SU-DHL-6 (cell line): ENCODE data around the gene BRSK1.

Experiments used
- H2AFZ ChIP-seq: fragments of 200-600 bp; sonication (generic); 2 replicates; pipeline ENCODE4 v1.6.1; 2014; ENCODE audit warnings: low read depth, mild to moderate bottlenecking, moderate library complexity, mixed read lengths, antibody characterized with exemption, low read length; ENCODE audit not compliant: severe bottlenecking
- H3F3A ChIP-seq: fragments of 200-600 bp; shearing (Covaris generic); 2 replicates; pipeline ENCODE4 v1.6.0; 2016; ENCODE audit warnings: antibody characterized with exemption, mild to moderate bottlenecking; ENCODE audit not compliant: insufficient read depth
- H3K27ac ChIP-seq: fragments of 200-600 bp; sonication (generic); 2 replicates; pipeline ENCODE4 v1.5.1; 2016; ENCODE audit warnings: low read depth, mild to moderate bottlenecking, low read length, moderate library complexity, mixed read lengths
- H3K27me3 ChIP-seq: fragments of 200-600 bp; sonication (generic), shearing (Covaris generic); 2 replicates; pipeline ENCODE4 v1.6.0; 2014; ENCODE audit warnings: mild to moderate bottlenecking, low read length
- H3K36me3 ChIP-seq: fragments of 200-600 bp; sonication (generic); 2 replicates; pipeline ENCODE4 v1.6.1; 2014; ENCODE audit warnings: mild to moderate bottlenecking, low read length, mixed read lengths
- H3K4me2 ChIP-seq: fragments of 300-600, 200-600 bp; shearing (Covaris generic), sonication (generic); 2 replicates; pipeline ENCODE4 v1.6.0; 2014; ENCODE audit warnings: low read length, low read depth, mild to moderate bottlenecking; ENCODE audit not compliant: poor library complexity, severe bottlenecking
- H3K4me3 ChIP-seq: fragments of 200-600 bp; sonication (generic); 2 replicates; pipeline ENCODE4 v1.5.1; 2014; ENCODE audit warnings: antibody characterized with exemption, low read length, mild to moderate bottlenecking, mixed read lengths; ENCODE audit not compliant: insufficient read depth, poor library complexity, severe bottlenecking
- H3K79me2 ChIP-seq: fragments of 200-600 bp; sonication (generic); 2 replicates; pipeline ENCODE4 v1.6.1; 2014; ENCODE audit warnings: mild to moderate bottlenecking, low read length, moderate library complexity; ENCODE audit not compliant: insufficient read depth
- H3K9ac ChIP-seq: fragments of 200-600 bp; sonication (generic); 2 replicates; pipeline ENCODE4 v1.7.0; 2014; ENCODE audit warnings: mild to moderate bottlenecking, low read length
- H3K9me2 ChIP-seq: fragments of 200-600 bp; sonication (generic); replicated peaks from 2 replicates; pipeline ENCODE4 v1.6.1; 2014; ENCODE audit warnings: low read length; ENCODE audit not compliant: insufficient read depth
- H3K9me3 ChIP-seq: fragments of 200-600 bp; sonication (generic); 2 replicates; pipeline ENCODE4 v1.6.1; 2014; ENCODE audit warnings: low read length, mixed read lengths; ENCODE audit not compliant: insufficient read depth
- H4K20me1 ChIP-seq: fragments of 200-600 bp; sonication (generic); 2 replicates; pipeline ENCODE4 v1.6.1; 2014; ENCODE audit warnings: low read depth, mild to moderate bottlenecking, antibody characterized with exemption, low read length, moderate library complexity, mixed read lengths
- EZH2phosphoT487 ChIP-seq: fragments of 200-600 bp; sonication (generic), shearing (Covaris generic); conservative IDR thresholded peaks from 2 replicates; pipeline ENCODE4 v1.6.1; 2018; ENCODE audit warnings: mild to moderate bottlenecking, antibody characterized with exemption, low read length, moderate library complexity, mixed read lengths
- TF ChIP-seq, protein P1 (sequence below): fragments of 200-600 bp; sonication (generic); IDR thresholded peaks from one replicate; pipeline ENCODE4 v1.5.1; 2017; ENCODE audit warnings: antibody characterized with exemption, mild to moderate bottlenecking, low read length, moderate library complexity; ENCODE audit not compliant: insufficient read depth, poor library complexity, severe bottlenecking

Gene BRSK1

DNA sequence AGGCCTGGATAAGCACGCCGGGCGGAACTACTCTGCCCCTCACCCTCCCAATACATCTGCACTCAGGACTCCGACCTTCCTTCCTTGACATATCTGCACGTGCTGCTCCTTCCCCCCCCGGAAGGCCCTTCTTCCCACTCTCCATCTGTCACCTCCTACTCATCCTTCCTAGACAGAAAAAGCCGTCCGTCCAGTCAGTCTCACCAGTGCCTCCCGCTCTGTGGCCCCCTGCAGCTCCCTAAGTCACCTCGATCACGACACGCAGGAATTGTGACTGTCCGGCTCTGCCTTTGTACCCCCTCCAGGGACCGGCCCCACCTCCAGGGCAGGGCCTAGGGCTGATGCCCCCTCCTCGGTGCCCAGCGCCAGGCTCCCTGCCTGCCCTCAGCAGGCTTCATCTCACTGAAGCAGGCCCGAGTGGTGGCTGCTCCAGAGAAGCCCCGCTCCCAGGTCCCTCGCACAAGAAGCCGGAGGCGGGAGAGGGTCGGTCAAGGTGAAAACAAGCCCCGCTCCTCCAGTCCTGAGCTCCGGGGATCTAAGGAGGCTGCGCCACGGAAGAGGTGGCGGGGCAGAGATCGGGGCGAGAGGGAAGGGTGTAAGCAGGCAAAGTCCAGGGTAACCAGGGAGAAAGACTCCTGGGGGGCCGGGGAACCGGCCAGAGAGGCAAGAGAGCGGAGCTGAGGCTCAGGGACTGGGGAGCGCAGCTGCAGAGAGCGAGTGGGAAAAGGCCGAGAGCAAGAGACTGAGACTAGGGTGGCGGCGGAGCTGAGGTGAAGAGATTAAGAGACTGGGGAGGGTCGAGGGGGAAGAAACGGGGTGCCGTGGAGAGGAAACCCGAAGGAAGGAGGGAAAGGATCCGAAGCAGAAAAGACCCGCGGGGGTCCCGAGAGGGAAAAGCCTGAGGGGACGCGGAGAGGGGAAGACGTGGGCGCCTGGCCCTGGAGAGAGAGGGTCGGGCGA, 26.1 kb upstream of the BRSK1 start:
- TF ChIP-seq EZH2phosphoT487, result no peak
- TF ChIP-seq, protein P1, sequence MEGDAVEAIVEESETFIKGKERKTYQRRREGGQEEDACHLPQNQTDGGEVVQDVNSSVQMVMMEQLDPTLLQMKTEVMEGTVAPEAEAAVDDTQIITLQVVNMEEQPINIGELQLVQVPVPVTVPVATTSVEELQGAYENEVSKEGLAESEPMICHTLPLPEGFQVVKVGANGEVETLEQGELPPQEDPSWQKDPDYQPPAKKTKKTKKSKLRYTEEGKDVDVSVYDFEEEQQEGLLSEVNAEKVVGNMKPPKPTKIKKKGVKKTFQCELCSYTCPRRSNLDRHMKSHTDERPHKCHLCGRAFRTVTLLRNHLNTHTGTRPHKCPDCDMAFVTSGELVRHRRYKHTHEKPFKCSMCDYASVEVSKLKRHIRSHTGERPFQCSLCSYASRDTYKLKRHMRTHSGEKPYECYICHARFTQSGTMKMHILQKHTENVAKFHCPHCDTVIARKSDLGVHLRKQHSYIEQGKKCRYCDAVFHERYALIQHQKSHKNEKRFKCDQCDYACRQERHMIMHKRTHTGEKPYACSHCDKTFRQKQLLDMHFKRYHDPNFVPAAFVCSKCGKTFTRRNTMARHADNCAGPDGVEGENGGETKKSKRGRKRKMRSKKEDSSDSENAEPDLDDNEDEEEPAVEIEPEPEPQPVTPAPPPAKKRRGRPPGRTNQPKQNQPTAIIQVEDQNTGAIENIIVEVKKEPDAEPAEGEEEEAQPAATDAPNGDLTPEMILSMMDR, result no peak
- Histone ChIP-seq H3K9me2 (no peaks in the 10 kb centered on the region), H3K9ac (peak overlapping the region; percentile 94), H3K4me3 (peak overlapping the region; percentile 73), H4K20me1 (no peaks in the 10 kb centered on the region), H3K9me3 (no peaks in the 10 kb centered on the region), H3K4me2 (peak overlapping the region; percentile 98), H3K27ac (peak overlapping the region; percentile 99), H3K36me3 (no peaks in the 10 kb centered on the region), H3K27me3 (no peaks in the 10 kb centered on the region), H3F3A (peaks cover 50% of the 10 kb centered on the region), H3K79me2 (peaks cover 59% of the 10 kb centered on the region), H2AFZ (no peak overlapping the region)

- no peaks in the 10 kb centered on the region for H3K27me3 ChIP-seq
- peak overlapping the region; percentile 73 for H3K4me3 ChIP-seq
- no peak overlapping the region for H2AFZ ChIP-seq
- H3K27ac ChIP-seq, result peak overlapping the region; percentile 99
- H3K9me3 ChIP-seq, result no peaks in the 10 kb centered on the region
- peak overlapping the region; percentile 94 for H3K9ac ChIP-seq
- H3K79me2 ChIP-seq, result peaks cover 52% of the 10 kb centered on the region
- TF ChIP-seq, protein P1, result no peak
- no peak for TF ChIP-seq EZH2phosphoT487
- no peaks in the 10 kb centered on the region for H3K36me3 ChIP-seq
- no peaks in the 10 kb centered on the region for H3K9me2 ChIP-seq
- H3F3A ChIP-seq, result peaks cover 50% of the 10 kb centered on the region
- peak overlapping the region; percentile 98 for H3K4me2 ChIP-seq
- H4K20me1 ChIP-seq, result no peaks in the 10 kb centered on the region
Observed at GRCh38 chr19:55258476-55258827, 25.3 kb upstream of the BRSK1 start.

DNA sequence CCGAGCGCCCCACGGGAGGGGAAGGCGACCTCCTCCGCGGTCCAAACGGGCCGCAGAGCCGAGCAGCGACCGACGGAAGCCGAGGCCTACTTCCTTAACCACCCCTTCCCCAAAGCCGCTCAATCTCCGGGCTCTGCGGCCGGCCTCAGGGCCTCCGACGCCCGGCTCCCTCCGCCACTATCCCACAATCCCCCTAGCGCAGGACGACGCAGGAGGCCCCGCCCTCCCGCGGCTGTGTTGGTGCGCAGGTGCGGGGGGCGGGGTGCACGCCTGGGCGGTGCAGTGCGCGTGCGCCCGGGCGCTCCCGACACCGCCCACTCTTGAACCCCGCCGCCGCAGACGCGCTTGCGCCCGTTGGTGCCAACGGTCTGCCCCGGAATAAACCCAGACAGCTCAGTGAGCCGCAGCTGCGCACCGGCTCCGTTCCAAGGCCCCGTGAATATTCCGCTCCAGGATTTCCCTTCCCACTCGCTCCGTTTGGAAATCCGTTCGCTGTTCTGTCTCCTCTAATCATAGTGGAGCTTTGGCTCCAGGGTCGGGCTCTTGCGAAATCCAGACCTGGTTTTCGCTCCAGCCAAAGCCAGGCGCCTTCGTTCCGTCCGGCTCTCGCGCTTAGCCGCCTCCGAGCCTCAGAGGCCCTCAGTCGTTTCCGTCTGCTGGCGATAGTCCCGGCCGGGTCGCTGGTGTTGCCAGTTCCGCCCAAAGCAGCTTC, 24.8 kb upstream of the BRSK1 start, which contains the start of gene PPP6R1:
Gene PPP6R1, minus strand, starts transcription at position 190 of the 712 bp plus-strand sequence. CDS start 11,914 bp downstream, outside the sequence.
- TF ChIP-seq, protein P1, result no peak
- no peak for TF ChIP-seq EZH2phosphoT487
- Histone ChIP-seq H3F3A (peaks cover 47% of the 10 kb centered on the region), H3K36me3 (no peaks in the 10 kb centered on the region), H4K20me1 (no peaks in the 10 kb centered on the region), H3K9me3 (no peaks in the 10 kb centered on the region), H3K27ac (peak within 1 kb of the TSS; percentile 99), H3K9ac (peak within 1 kb of the TSS; percentile 94), H2AFZ (peak within 1 kb of the TSS; percentile 30), H3K9me2 (no peaks in the 10 kb centered on the region), H3K27me3 (no peaks in the 10 kb centered on the region), H3K79me2 (peaks cover 47% of the 10 kb centered on the region), H3K4me2 (peak within 1 kb of the TSS; percentile 98), H3K4me3 (peak within 1 kb of the TSS; percentile 73)
